ENCODE measurements around the gene HS3ST6.

DNA sequence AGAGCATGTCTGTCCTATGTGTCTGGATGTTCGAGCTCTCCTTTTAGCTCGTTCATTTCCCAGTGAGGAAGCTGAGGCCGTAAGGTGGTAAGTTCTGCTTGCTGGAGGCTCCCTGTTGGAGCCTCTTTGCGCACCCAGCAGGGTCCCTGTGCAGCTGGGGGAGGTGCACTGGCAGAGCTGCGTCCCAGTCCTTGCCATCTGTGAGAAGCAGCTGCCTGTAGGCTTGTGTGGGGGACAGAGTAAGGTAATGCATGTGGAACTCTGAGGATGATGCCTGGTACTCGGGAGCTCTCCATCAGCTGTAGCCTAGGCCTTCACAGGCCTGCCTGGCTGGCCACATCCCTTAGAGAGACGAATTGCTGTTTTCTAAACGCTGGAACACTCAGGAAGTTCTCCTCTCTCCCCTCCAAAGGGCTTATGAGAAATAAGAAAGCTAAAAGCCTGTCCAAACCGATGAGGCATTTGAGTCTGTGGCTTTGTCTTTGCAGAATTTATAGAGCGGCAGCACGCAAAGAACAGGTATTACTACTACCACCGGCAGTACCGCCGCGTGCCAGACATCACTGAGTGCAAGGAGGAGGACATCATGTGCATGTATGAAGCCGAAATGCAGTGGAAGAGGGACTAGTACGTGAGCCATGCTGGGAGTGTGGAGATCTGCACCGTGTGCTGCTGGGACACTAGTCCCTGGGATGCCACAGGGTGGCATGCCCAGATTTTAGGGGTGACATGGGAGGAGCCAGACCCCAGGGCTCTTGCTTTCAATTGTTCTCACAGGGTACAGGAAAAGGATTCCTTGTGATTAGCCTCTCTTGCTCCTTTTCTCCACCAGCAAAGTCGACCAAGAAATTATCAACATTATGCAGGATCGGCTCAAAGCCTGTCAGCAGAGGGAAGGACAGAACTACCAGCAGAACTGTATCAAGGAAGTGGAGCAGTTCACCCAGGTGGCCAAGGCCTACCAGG is 42.7 kb upstream of the HS3ST6 start:
- TF ChIP-seq HMGXB3 (CRISPR knock-in tag; IDR thresholded peaks at IDR 0.05; ENCODE audit: borderline replicate concordance): no peak
- no peak; a peak in 1 of 4 replicates for TF ChIP-seq HMGXB4 (CRISPR knock-in tag; IDR thresholded peaks at IDR 0.05; ENCODE audit: borderline replicate concordance in 1 of 2, low read depth in 1 of 2)
- peak; percentile 6 for TF ChIP-seq RAD21 (CRISPR knock-in tag; IDR thresholded peaks at IDR 0.05)
- TF ChIP-seq TAF1 (CRISPR knock-in tag; IDR thresholded peaks at IDR 0.05): no peak
- TF ChIP-seq EED (CRISPR knock-in tag; IDR thresholded peaks at IDR 0.05): no peak
- TF ChIP-seq, protein P1, sequence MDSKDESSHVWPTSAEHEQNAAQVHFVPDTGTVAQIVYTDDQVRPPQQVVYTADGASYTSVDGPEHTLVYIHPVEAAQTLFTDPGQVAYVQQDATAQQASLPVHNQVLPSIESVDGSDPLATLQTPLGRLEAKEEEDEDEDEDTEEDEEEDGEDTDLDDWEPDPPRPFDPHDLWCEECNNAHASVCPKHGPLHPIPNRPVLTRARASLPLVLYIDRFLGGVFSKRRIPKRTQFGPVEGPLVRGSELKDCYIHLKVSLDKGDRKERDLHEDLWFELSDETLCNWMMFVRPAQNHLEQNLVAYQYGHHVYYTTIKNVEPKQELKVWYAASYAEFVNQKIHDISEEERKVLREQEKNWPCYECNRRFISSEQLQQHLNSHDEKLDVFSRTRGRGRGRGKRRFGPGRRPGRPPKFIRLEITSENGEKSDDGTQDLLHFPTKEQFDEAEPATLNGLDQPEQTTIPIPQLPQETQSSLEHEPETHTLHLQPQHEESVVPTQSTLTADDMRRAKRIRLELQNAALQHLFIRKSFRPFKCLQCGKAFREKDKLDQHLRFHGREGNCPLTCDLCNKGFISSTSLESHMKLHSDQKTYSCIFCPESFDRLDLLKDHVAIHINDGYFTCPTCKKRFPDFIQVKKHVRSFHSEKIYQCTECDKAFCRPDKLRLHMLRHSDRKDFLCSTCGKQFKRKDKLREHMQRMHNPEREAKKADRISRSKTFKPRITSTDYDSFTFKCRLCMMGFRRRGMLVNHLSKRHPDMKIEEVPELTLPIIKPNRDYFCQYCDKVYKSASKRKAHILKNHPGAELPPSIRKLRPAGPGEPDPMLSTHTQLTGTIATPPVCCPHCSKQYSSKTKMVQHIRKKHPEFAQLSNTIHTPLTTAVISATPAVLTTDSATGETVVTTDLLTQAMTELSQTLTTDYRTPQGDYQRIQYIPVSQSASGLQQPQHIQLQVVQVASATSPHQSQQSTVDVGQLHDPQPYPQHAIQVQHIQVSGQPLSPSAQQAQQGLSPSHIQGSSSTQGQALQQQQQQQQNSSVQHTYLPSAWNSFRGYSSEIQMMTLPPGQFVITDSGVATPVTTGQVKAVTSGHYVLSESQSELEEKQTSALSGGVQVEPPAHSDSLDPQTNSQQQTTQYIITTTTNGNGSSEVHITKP (CRISPR knock-in tag; IDR thresholded peaks at IDR 0.05; ENCODE audit: low read depth): no peak
- TF ChIP-seq HOXA7 (CRISPR knock-in tag; IDR thresholded peaks at IDR 0.05): no peak
- TF ChIP-seq YY1 (IDR thresholded peaks at IDR 0.05; ENCODE audit: insufficient read depth, insufficient replicate concordance, low read depth, low read length): no peak
